Testis (tissue), 5 donors: ENCODE results near the gene DNAJB14. TPM values are rescaled to one million over a fixed set of nuclear protein-coding genes. Genes with fewer than 3 reads are reported as not detected.
A peak's percentile ranks its signal among the peaks of the same experiment; 100 is the strongest.

Source experiments
- DNase-seq: peaks from one replicate; pipeline ENCODE4 v3.0.0-alpha.2; 2019
- H3K27ac ChIP-seq, 2 donors: fragments of 200-600 bp; sonication (generic); one replicate each; pipeline ENCODE4 v1.5.1; 2019
- H3K27me3 ChIP-seq: fragments of 200-600 bp; sonication (generic); one replicate; pipeline ENCODE4 v1.5.1; 2019
- H3K36me3 ChIP-seq: fragments of 200-600 bp; sonication (generic); one replicate; pipeline ENCODE4 v1.5.1; 2017; ENCODE audit warnings: low read depth; ENCODE audit errors: missing control alignments
- H3K4me1 ChIP-seq: fragments of 200-600 bp; sonication (generic); one replicate; pipeline ENCODE4 v1.5.1; 2019
- H3K4me3 ChIP-seq, 2 donors: fragments of 200-600 bp; sonication (generic); one replicate each; pipeline ENCODE4 v1.5.1; 2017 to 2019
- H3K9me3 ChIP-seq: fragments of 200-600 bp; sonication (generic); one replicate; pipeline ENCODE4 v1.5.1; 2017
- POLR2A ChIP-seq: fragments of 450-650 bp; IDR thresholded peaks from one replicate; pipeline ENCODE4 v1.6.1; 2017; ENCODE audit warnings: antibody characterized with exemption, mild to moderate bottlenecking, moderate library complexity
- WGBS, 2 donors: methylation state at CpG; one replicate each; pipeline ENCODE4 v1.1.5; 2018; 5-methylcytosine and 5-hydroxymethylcytosine counted together
- intact Hi-C: fragments of 100-400 bp; cut with DNase I; formaldehyde crosslinking; loops from one replicate; pipeline ENCODE4 v1.15.1; 2023; ENCODE audit warnings: low total_unique reads
- long read RNA-seq, 2 donors: transcript quantifications; one replicate each; lab custom pipeline, GENCODE V29; 2026
- polyA plus RNA-seq: library from polyadenylated mRNA; stranded (reverse); fragments of 350-450 nt; fragmentation: Illumina TruSeq; extraction: RNeasy Lipid Tissue Mini Kit (QIAGEN cat#74804); gene quantifications from one replicate; pipeline ENCODE4 v1.2.3, GENCODE V29; 2014; ENCODE audit warnings: low read depth, low replicate concordance; ENCODE audit not compliant: insufficient read depth
- total RNA-seq, 2 donors: library from RNA; depleted of rRNA; stranded (reverse); fragments of >200 nt; gene quantifications; one replicate each; pipeline ENCODE4 v1.2.3, GENCODE V29; 2016
- TF ChIP-seq, protein P1 (sequence below), 3 experiments: fragments of 450-650 bp in 2 of 3; fragments of 200-600 bp in 1 of 3; sonication (generic) in 1 of 3; IDR thresholded peaks; one replicate each; pipeline ENCODE4 v1.5.1; 2016 to 2019; ENCODE audit warnings: antibody characterized with exemption in 3 of 3, mild to moderate bottlenecking in 2 of 3, moderate library complexity in 1 of 3

DNAJB14 gene
- total RNA-seq: 10 to 100 TPM; 19.9 to 22.4 TPM
- polyA plus RNA-seq: 7.7 TPM
- long read RNA-seq, donor 1, full-length matches to known transcripts: 4 of 4 reads
- long read RNA-seq, donor 1, partial matches to known transcripts: 0 of 4 reads
- long read RNA-seq, donor 1, other reads (novel, unspliced or antisense): 0 of 4 reads
- long read RNA-seq, donor 2, full-length matches to known transcripts: 6 of 6 reads
- long read RNA-seq, donor 2, partial matches to known transcripts: 0 of 6 reads
- long read RNA-seq, donor 2, other reads (novel, unspliced or antisense): 0 of 6 reads

DNA sequence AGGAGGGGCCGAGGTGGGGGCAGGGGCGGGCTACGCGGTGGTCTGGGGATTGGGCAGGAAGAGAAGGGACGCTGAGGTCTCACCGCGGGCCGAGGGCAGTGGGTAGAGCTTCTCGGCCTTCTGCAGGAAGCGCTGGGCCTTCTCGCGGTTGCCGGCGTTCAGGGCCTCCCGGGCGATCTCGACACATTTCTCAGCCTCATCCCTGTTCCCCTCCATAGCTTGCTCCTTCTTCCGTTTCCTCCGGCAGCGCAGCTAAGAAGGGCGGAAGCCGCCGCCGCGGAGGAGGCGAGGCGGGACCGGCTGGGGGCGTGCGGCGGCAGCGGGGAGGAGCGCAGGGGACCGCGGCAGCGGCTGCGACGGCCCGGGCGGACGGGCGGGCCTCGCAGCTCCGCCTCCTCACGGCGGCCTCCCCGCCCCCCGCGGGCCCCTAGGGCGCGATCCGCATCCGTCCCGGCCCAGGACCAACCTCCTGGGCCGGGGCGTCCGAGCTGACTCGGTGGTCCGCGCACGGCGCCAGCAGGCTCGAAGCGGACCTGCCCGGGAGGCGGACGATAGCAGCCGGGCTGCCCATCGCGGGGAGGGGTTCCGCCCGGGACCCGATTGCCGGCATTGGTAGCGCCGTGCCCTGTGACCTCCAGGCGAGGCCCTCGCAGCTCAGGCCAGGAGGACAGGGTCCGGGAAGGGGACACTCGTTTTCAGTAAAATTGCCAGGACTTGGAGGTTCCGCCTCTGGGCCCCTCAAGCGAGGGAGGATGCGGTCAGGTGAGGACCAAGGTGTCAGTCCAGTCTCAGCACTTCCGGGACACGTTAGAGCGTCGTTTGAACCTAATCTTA lies at the start of gene DNAJB14:
TSS of gene DNAJB14 (minus strand) at position 263 of the 834 bp plus-strand sequence. CDS start at position 216, 47 bp downstream.
- no peaks in the 10 kb centered on the region for H3K36me3 ChIP-seq
- WGBS, 2 donors: 1% methylated on average over 22 to 57 of the region's 87 CpGs
- TF ChIP-seq POLR2A: no peak
- TF ChIP-seq, protein P1, sequence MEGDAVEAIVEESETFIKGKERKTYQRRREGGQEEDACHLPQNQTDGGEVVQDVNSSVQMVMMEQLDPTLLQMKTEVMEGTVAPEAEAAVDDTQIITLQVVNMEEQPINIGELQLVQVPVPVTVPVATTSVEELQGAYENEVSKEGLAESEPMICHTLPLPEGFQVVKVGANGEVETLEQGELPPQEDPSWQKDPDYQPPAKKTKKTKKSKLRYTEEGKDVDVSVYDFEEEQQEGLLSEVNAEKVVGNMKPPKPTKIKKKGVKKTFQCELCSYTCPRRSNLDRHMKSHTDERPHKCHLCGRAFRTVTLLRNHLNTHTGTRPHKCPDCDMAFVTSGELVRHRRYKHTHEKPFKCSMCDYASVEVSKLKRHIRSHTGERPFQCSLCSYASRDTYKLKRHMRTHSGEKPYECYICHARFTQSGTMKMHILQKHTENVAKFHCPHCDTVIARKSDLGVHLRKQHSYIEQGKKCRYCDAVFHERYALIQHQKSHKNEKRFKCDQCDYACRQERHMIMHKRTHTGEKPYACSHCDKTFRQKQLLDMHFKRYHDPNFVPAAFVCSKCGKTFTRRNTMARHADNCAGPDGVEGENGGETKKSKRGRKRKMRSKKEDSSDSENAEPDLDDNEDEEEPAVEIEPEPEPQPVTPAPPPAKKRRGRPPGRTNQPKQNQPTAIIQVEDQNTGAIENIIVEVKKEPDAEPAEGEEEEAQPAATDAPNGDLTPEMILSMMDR (IDR thresholded peaks at IDR 0.05): no peak
- no peaks in the 10 kb centered on the region for H3K27me3 ChIP-seq
- no peaks in the 10 kb centered on the region for H3K9me3 ChIP-seq
- peak within 1 kb of the TSS; percentile 86 to 96 for H3K4me3 ChIP-seq
- H3K4me1 ChIP-seq: peaks cover 24% of the 10 kb centered on the region
- peak within 1 kb of the TSS; percentile 90 to 93 for H3K27ac ChIP-seq
- peak; percentile 66 for DNase-seq
- intact Hi-C loops: no loop called here

DNA sequence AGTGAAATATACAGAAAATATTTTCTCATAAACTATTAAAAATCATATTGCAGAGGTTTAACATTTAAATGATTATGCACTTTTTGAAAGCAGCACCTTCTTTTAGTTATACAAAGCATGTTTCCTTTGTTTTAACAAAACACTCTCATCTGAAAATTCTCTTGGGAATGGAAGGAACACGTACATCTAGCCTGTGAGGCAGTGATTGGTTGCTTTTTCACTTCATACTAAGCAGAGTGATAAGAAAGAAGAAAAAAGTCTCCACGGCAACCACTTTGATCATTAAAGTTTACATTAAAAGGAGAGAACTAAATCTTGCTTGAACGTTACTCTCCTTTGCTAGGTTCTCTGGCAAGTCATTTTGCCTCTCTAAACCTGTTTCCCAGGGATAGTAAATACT lies 45.3 kb upstream of the DNAJB14 start:
- Histone ChIP-seq H3K27me3 (no peaks in the 10 kb centered on the region), H3K27ac (no peak overlapping the region), H3K9me3 (no peaks in the 10 kb centered on the region), H3K4me3 (no peak overlapping the region), H3K4me1 (no peaks in the 10 kb centered on the region), H3K36me3 (no peaks in the 10 kb centered on the region)
- WGBS, 2 donors: 54 to 56% methylated on average over 3 of the region's 3 CpGs
- intact Hi-C loops: no loop called here
- TF ChIP-seq, protein P1 (IDR thresholded peaks at IDR 0.05): no peak
- no peak for TF ChIP-seq POLR2A
- DNase-seq: no peak

DNA sequence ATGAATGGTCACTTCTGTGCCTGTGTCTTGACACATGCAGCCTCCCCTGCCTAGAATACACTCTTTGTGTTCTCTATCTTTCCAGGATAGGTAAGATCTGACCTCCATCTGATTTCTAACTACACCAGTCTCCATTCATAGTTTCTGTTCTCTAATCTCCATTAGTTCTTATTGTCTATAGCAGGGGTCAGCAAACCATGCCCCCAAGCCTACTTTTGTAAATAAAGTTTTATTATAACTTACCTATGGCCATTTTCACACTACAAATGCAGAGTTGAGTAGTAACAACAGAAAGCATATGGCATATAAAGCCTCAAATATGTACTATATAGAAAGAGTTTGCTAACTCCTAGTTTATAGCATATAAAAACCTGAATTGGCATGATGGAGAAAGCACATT lies 41.3 kb upstream of the DNAJB14 start:
- no peaks in the 10 kb centered on the region for H3K27me3 ChIP-seq
- TF ChIP-seq, protein P1 (IDR thresholded peaks at IDR 0.05): no peak
- no peak for TF ChIP-seq POLR2A
- no peak for DNase-seq
- no peak overlapping the region for H3K4me3 ChIP-seq
- no peaks in the 10 kb centered on the region for H3K36me3 ChIP-seq
- no peak overlapping the region for H3K27ac ChIP-seq
- intact Hi-C loops: no loop called here
- H3K9me3 ChIP-seq: no peaks in the 10 kb centered on the region
- no peaks in the 10 kb centered on the region for H3K4me1 ChIP-seq

DNA sequence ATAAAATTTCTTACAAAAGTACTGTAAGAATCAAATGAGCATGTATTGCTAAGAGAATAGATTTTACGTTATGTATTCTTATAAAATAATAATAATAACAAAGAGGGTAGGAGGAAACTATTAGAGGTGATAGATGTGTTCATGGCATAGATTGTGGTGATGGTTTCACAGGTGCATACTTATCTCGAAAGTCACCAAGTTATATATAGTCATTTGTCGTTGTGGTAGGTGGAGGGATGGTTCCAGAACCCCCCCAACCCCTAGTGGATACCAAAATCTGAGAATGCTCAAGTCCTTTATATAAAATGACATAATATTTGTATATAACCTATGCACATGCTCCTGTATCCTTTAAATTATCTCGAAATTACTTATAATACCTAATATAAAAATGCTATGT lies 40.4 kb upstream of the DNAJB14 start:
- no peak for TF ChIP-seq POLR2A
- TF ChIP-seq, protein P1 (IDR thresholded peaks at IDR 0.05): no peak
- H3K9me3 ChIP-seq: no peaks in the 10 kb centered on the region
- intact Hi-C loops: no loop called here
- no peaks in the 10 kb centered on the region for H3K36me3 ChIP-seq
- no peak for DNase-seq
- H3K4me3 ChIP-seq: no peak overlapping the region
- H3K27ac ChIP-seq: no peak overlapping the region
- H3K27me3 ChIP-seq: no peaks in the 10 kb centered on the region
- 85 to 90% methylated on average over 4 of the region's 4 CpGs for WGBS, 2 donors
- no peaks in the 10 kb centered on the region for H3K4me1 ChIP-seq
